Panc1 (cell line): ENCODE results near the gene KAT5.

Source experiments
- CTCF ChIP-seq: fragments of 450-650 bp; IDR thresholded peaks from 2 replicates; pipeline ENCODE4 v1.5.1; 2017; ENCODE audit warnings: mild to moderate bottlenecking
- TF ChIP-seq, protein P1 (sequence below), 2 experiments: IDR thresholded peaks; 2 replicates each; pipeline ENCODE4 v1.6.1; 2011 to 2012; ENCODE audit warnings: low read depth in 2 of 2, control low read depth in 1 of 2, low read length in 1 of 2, mild to moderate bottlenecking in 1 of 2, moderate library complexity in 1 of 2; ENCODE audit not compliant: insufficient read depth in 1 of 2

DNA sequence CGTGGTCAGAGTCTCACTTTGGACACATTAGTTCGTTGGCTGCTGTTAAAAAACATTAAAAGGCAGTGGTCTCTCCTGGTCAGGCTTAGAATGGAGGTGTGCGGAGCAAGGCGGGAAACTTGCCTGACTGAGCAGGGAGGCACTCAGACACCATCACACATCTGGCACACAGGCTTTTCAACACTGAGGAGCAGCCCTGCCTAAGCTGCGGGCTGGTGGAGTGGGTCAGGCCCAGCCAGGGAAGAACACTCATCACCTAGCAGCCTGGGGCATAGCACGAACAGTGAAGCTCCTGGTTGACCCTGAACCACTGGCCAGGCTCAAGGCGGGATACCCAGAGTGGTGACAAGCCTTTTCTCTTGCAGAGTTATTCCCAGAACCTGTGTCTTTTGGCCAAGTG, 4.2 kb downstream of the KAT5 start:
- TF ChIP-seq CTCF = no peak
- TF ChIP-seq, protein P1, sequence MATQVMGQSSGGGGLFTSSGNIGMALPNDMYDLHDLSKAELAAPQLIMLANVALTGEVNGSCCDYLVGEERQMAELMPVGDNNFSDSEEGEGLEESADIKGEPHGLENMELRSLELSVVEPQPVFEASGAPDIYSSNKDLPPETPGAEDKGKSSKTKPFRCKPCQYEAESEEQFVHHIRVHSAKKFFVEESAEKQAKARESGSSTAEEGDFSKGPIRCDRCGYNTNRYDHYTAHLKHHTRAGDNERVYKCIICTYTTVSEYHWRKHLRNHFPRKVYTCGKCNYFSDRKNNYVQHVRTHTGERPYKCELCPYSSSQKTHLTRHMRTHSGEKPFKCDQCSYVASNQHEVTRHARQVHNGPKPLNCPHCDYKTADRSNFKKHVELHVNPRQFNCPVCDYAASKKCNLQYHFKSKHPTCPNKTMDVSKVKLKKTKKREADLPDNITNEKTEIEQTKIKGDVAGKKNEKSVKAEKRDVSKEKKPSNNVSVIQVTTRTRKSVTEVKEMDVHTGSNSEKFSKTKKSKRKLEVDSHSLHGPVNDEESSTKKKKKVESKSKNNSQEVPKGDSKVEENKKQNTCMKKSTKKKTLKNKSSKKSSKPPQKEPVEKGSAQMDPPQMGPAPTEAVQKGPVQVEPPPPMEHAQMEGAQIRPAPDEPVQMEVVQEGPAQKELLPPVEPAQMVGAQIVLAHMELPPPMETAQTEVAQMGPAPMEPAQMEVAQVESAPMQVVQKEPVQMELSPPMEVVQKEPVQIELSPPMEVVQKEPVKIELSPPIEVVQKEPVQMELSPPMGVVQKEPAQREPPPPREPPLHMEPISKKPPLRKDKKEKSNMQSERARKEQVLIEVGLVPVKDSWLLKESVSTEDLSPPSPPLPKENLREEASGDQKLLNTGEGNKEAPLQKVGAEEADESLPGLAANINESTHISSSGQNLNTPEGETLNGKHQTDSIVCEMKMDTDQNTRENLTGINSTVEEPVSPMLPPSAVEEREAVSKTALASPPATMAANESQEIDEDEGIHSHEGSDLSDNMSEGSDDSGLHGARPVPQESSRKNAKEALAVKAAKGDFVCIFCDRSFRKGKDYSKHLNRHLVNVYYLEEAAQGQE (IDR thresholded peaks at IDR 0.05; ENCODE audit: insufficient read depth in 1 of 2, low read depth in 2 of 2, low read length in 1 of 2) = no peak
